ENCODE measurements around the gene CAPN8.

CAPN8 gene

GRCh38 chr1:223667484-223668182, 2.1 kb upstream of the CAPN8 start:
- H3K9ac ChIP-seq (ENCODE audit: low read depth, low read length), result no peak overlapping the region
- H3K27me3 ChIP-seq (ENCODE audit: control insufficient read depth, insufficient read depth, low read length), result peaks cover 18% of the 10 kb centered on the region
- H3K4me1 ChIP-seq (ENCODE audit: control insufficient read depth, insufficient read depth, low read length), result no peaks in the 10 kb centered on the region
- no peak overlapping the region for H3K4me3 ChIP-seq (ENCODE audit: low read length)
- no peak overlapping the region for H3K4me2 ChIP-seq (ENCODE audit: low read length)
- H3K9me3 ChIP-seq (replicated peaks; ENCODE audit: low read length), result no peaks in the 10 kb centered on the region
- H3K36me3 ChIP-seq (ENCODE audit: insufficient read depth, low read length), result no peaks in the 10 kb centered on the region

- Histone ChIP-seq H3K27me3 (ENCODE audit: control insufficient read depth, insufficient read depth, low read length) (peaks cover 30% of the 10 kb centered on the region), H3K4me2 (ENCODE audit: low read length) (no peak overlapping the region), H3K9me3 (replicated peaks; ENCODE audit: low read length) (no peaks in the 10 kb centered on the region), H3K9ac (ENCODE audit: low read depth, low read length) (no peak overlapping the region), H3K4me3 (ENCODE audit: low read length) (no peak overlapping the region), H3K36me3 (ENCODE audit: insufficient read depth, low read length) (no peaks in the 10 kb centered on the region), H3K4me1 (ENCODE audit: control insufficient read depth, insufficient read depth, low read length) (no peaks in the 10 kb centered on the region)
Observed at GRCh38 chr1:223664106-223664505, 1.4 kb downstream of the CAPN8 start.

- H3K4me1 ChIP-seq (ENCODE audit: control insufficient read depth, insufficient read depth, low read length), result no peaks in the 10 kb centered on the region
- no peak overlapping the region for H3K4me3 ChIP-seq (ENCODE audit: low read length)
- no peaks in the 10 kb centered on the region for H3K9me3 ChIP-seq (replicated peaks; ENCODE audit: low read length)
- H3K9ac ChIP-seq (ENCODE audit: low read depth, low read length), result no peak overlapping the region
- no peaks in the 10 kb centered on the region for H3K36me3 ChIP-seq (ENCODE audit: insufficient read depth, low read length)
- H3K4me2 ChIP-seq (ENCODE audit: low read length), result no peak overlapping the region
- H3K27me3 ChIP-seq (ENCODE audit: control insufficient read depth, insufficient read depth, low read length), result peaks cover 30% of the 10 kb centered on the region
Observed at GRCh38 chr1:223662943-223663342, 2.6 kb downstream of the CAPN8 start.

GRCh38 chr1:223659711-223660110, 5.8 kb downstream of the CAPN8 start:
- Histone ChIP-seq H3K9ac (ENCODE audit: low read depth, low read length) (no peak overlapping the region), H3K27me3 (ENCODE audit: control insufficient read depth, insufficient read depth, low read length) (peaks cover 30% of the 10 kb centered on the region), H3K9me3 (replicated peaks; ENCODE audit: low read length) (no peaks in the 10 kb centered on the region), H3K4me2 (ENCODE audit: low read length) (no peak overlapping the region), H3K4me1 (ENCODE audit: control insufficient read depth, insufficient read depth, low read length) (no peaks in the 10 kb centered on the region), H3K4me3 (ENCODE audit: low read length) (no peak overlapping the region), H3K36me3 (ENCODE audit: insufficient read depth, low read length) (no peaks in the 10 kb centered on the region)

- Histone ChIP-seq H3K9ac (ENCODE audit: low read depth, low read length) (no peak overlapping the region), H3K27me3 (ENCODE audit: control insufficient read depth, insufficient read depth, low read length) (peaks cover 21% of the 10 kb centered on the region), H3K36me3 (ENCODE audit: insufficient read depth, low read length) (no peaks in the 10 kb centered on the region), H3K4me1 (ENCODE audit: control insufficient read depth, insufficient read depth, low read length) (no peaks in the 10 kb centered on the region), H3K4me2 (ENCODE audit: low read length) (no peak overlapping the region), H3K9me3 (replicated peaks; ENCODE audit: low read length) (no peaks in the 10 kb centered on the region), H3K4me3 (ENCODE audit: low read length) (no peak overlapping the region)
Observed at GRCh38 chr1:223657978-223658377, 7.5 kb downstream of the CAPN8 start.

GRCh38 chr1:223654083-223654482, 11.4 kb downstream of the CAPN8 start:
- H3K36me3 ChIP-seq (ENCODE audit: insufficient read depth, low read length), result no peaks in the 10 kb centered on the region

GRCh38 chr1:223653431-223653830, 12.1 kb downstream of the CAPN8 start:
- H3K4me3 ChIP-seq (ENCODE audit: low read length), result no peak overlapping the region
- H3K4me1 ChIP-seq (ENCODE audit: control insufficient read depth, insufficient read depth, low read length), result no peaks in the 10 kb centered on the region
- peaks cover 9% of the 10 kb centered on the region for H3K27me3 ChIP-seq (ENCODE audit: control insufficient read depth, insufficient read depth, low read length)
- no peak overlapping the region for H3K4me2 ChIP-seq (ENCODE audit: low read length)
- H3K9me3 ChIP-seq (replicated peaks; ENCODE audit: low read length), result no peaks in the 10 kb centered on the region
- no peaks in the 10 kb centered on the region for H3K36me3 ChIP-seq (ENCODE audit: insufficient read depth, low read length)
- no peak overlapping the region for H3K9ac ChIP-seq (ENCODE audit: low read depth, low read length)

More at GRCh38 chr1:223654083-223654482, 11.4 kb downstream of the CAPN8 start:
- no peak overlapping the region for H3K9ac ChIP-seq (ENCODE audit: low read depth, low read length)
- H3K4me1 ChIP-seq (ENCODE audit: control insufficient read depth, insufficient read depth, low read length), result no peaks in the 10 kb centered on the region
- H3K4me2 ChIP-seq (ENCODE audit: low read length), result no peak overlapping the region
- no peaks in the 10 kb centered on the region for H3K9me3 ChIP-seq (replicated peaks; ENCODE audit: low read length)
- peaks cover 6% of the 10 kb centered on the region for H3K27me3 ChIP-seq (ENCODE audit: control insufficient read depth, insufficient read depth, low read length)
- no peak overlapping the region for H3K4me3 ChIP-seq (ENCODE audit: low read length)

GRCh38 chr1:223653015-223653414, 12.5 kb downstream of the CAPN8 start:
- H3K9me3 ChIP-seq (replicated peaks; ENCODE audit: low read length), result no peaks in the 10 kb centered on the region
- H3K9ac ChIP-seq (ENCODE audit: low read depth, low read length), result no peak overlapping the region
- no peaks in the 10 kb centered on the region for H3K36me3 ChIP-seq (ENCODE audit: insufficient read depth, low read length)
- peaks cover 9% of the 10 kb centered on the region for H3K27me3 ChIP-seq (ENCODE audit: control insufficient read depth, insufficient read depth, low read length)
- H3K4me1 ChIP-seq (ENCODE audit: control insufficient read depth, insufficient read depth, low read length), result no peaks in the 10 kb centered on the region
- H3K4me3 ChIP-seq (ENCODE audit: low read length), result no peak overlapping the region
- H3K4me2 ChIP-seq (ENCODE audit: low read length), result no peak overlapping the region

- H3K4me2 ChIP-seq (ENCODE audit: low read length), result no peak overlapping the region
- no peak overlapping the region for H3K9ac ChIP-seq (ENCODE audit: low read depth, low read length)
- no peaks in the 10 kb centered on the region for H3K4me1 ChIP-seq (ENCODE audit: control insufficient read depth, insufficient read depth, low read length)
- no peaks in the 10 kb centered on the region for H3K36me3 ChIP-seq (ENCODE audit: insufficient read depth, low read length)
- peaks cover 9% of the 10 kb centered on the region for H3K27me3 ChIP-seq (ENCODE audit: control insufficient read depth, insufficient read depth, low read length)
- no peaks in the 10 kb centered on the region for H3K9me3 ChIP-seq (replicated peaks; ENCODE audit: low read length)
- H3K4me3 ChIP-seq (ENCODE audit: low read length), result no peak overlapping the region
Observed at GRCh38 chr1:223652436-223652941, 13.0 kb downstream of the CAPN8 start.

- Histone ChIP-seq H3K9ac (ENCODE audit: low read depth, low read length) (no peak overlapping the region), H3K36me3 (ENCODE audit: insufficient read depth, low read length) (no peaks in the 10 kb centered on the region), H3K9me3 (replicated peaks; ENCODE audit: low read length) (no peaks in the 10 kb centered on the region), H3K4me3 (ENCODE audit: low read length) (no peak overlapping the region), H3K4me2 (ENCODE audit: low read length) (no peak overlapping the region), H3K4me1 (ENCODE audit: control insufficient read depth, insufficient read depth, low read length) (no peaks in the 10 kb centered on the region), H3K27me3 (ENCODE audit: control insufficient read depth, insufficient read depth, low read length) (peaks cover 9% of the 10 kb centered on the region)
Observed at GRCh38 chr1:223651291-223651991, 14.1 kb downstream of the CAPN8 start.

- H3K36me3 ChIP-seq (ENCODE audit: insufficient read depth, low read length), result no peaks in the 10 kb centered on the region
- H3K27me3 ChIP-seq (ENCODE audit: control insufficient read depth, insufficient read depth, low read length), result peaks cover 9% of the 10 kb centered on the region
- H3K9me3 ChIP-seq (replicated peaks; ENCODE audit: low read length), result no peaks in the 10 kb centered on the region
- H3K4me2 ChIP-seq (ENCODE audit: low read length), result no peak overlapping the region
- no peaks in the 10 kb centered on the region for H3K4me1 ChIP-seq (ENCODE audit: control insufficient read depth, insufficient read depth, low read length)
- H3K4me3 ChIP-seq (ENCODE audit: low read length), result no peak overlapping the region
- no peak overlapping the region for H3K9ac ChIP-seq (ENCODE audit: low read depth, low read length)
Observed at GRCh38 chr1:223650465-223650864, 15.0 kb downstream of the CAPN8 start.

- no peaks in the 10 kb centered on the region for H3K9me3 ChIP-seq (replicated peaks; ENCODE audit: low read length)
- H3K4me2 ChIP-seq (ENCODE audit: low read length), result no peak overlapping the region
- H3K36me3 ChIP-seq (ENCODE audit: insufficient read depth, low read length), result no peaks in the 10 kb centered on the region
- H3K9ac ChIP-seq (ENCODE audit: low read depth, low read length), result no peak overlapping the region
- no peaks in the 10 kb centered on the region for H3K4me1 ChIP-seq (ENCODE audit: control insufficient read depth, insufficient read depth, low read length)
- H3K27me3 ChIP-seq (ENCODE audit: control insufficient read depth, insufficient read depth, low read length), result peaks cover 9% of the 10 kb centered on the region
- H3K4me3 ChIP-seq (ENCODE audit: low read length), result no peak overlapping the region
Observed at GRCh38 chr1:223649222-223649621, 16.3 kb downstream of the CAPN8 start.
